ENCODE results near the gene ADH1A. TPM values are rescaled to one million over a fixed set of nuclear protein-coding genes. Genes with fewer than 3 reads are reported as not detected.

The ADH1A gene
- total and polyA plus RNA-seq, 9 of the 15 experiments (the other 6 are each of a cell fraction or from before 2014, with no cell fraction given), result not detected

DNA sequence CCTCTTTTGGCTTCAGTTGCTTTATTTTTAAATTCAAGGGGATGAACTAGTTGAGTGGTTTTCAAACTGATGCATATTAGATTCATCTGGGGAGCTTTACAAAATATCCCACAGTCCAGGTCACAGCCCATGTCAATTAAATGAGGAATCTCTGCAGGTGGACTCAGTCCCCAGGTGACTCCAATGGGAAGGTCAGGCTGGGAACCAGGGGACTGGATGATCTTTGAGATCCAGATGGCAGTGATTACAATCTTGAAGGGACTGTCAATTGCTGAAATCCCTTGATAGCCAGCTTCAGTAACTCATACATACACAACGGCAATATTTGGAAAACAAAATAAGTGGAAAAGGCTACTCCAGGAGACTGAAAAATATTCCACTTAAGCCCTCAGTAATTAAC lies 23.4 kb upstream of the ADH1A start (continued):
- TF ChIP-seq, protein P1, sequence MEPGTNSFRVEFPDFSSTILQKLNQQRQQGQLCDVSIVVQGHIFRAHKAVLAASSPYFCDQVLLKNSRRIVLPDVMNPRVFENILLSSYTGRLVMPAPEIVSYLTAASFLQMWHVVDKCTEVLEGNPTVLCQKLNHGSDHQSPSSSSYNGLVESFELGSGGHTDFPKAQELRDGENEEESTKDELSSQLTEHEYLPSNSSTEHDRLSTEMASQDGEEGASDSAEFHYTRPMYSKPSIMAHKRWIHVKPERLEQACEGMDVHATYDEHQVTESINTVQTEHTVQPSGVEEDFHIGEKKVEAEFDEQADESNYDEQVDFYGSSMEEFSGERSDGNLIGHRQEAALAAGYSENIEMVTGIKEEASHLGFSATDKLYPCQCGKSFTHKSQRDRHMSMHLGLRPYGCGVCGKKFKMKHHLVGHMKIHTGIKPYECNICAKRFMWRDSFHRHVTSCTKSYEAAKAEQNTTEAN (CRISPR knock-in tag; IDR thresholded peaks at IDR 0.05), result no peak
- no peak for TF ChIP-seq NFATC3 (IDR thresholded peaks at IDR 0.05)
- no peak for TF ChIP-seq EP400 (IDR thresholded peaks at IDR 0.05)
- no peak for TF ChIP-seq ZNF583 (CRISPR knock-in tag; IDR thresholded peaks at IDR 0.05)
- TF ChIP-seq RBBP5 (IDR thresholded peaks at IDR 0.05; ENCODE audit: borderline replicate concordance, insufficient read depth, low read length, poor library complexity, severe bottlenecking), result no peak

DNA sequence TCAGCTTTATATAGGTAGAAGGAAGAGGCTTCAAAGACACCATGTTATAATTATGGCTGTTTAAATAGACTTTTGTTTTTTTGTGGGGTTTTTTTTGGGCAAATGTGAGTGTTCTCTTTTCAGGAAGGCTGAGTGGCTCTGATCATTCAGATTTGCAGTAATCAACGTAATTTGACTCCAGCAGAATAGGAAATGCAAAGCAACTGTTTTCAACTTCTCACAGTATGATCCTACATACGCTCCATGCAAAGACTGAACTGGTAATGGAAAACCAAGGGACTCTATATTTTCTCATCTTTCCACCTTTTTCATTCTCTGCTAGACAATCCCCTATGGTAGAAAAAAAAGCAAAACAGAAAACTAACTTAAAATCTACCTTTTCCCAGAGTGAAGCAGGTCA lies 19.6 kb upstream of the ADH1A start:
- TF ChIP-seq, protein P2, sequence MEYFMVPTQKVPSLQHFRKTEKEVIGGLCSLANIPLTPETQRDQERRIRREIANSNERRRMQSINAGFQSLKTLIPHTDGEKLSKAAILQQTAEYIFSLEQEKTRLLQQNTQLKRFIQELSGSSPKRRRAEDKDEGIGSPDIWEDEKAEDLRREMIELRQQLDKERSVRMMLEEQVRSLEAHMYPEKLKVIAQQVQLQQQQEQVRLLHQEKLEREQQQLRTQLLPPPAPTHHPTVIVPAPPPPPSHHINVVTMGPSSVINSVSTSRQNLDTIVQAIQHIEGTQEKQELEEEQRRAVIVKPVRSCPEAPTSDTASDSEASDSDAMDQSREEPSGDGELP (CRISPR knock-in tag; IDR thresholded peaks at IDR 0.05; ENCODE audit: borderline replicate concordance), result no peak
- TF ChIP-seq ILF3 (IDR thresholded peaks at IDR 0.05; ENCODE audit: borderline replicate concordance), result no peak
- TF ChIP-seq SNIP1 (IDR thresholded peaks at IDR 0.05; ENCODE audit: low read depth), result no peak
- ATAC-seq, result no peak
- no peak overlapping the region for H3K4me2 ChIP-seq (ENCODE audit: insufficient read depth, low read length)
- H3K4me3 ChIP-seq, result no peak overlapping the region
- H3K9ac ChIP-seq (ENCODE audit: insufficient read depth in 1 of 2, low read depth in 2 of 2, low read length in 2 of 2), result no peak overlapping the region
- no peaks in the 10 kb centered on the region for H3K36me3 ChIP-seq (ENCODE audit: control insufficient read depth, insufficient read depth, low read length)
- intact Hi-C loops (cut with micrococcal nuclease), result no loop called here
- no peaks in the 10 kb centered on the region for H4K20me1 ChIP-seq (replicated peaks; ENCODE audit: control insufficient read depth, insufficient read depth, low read length)
- ChIA-PET POLR2A (no interaction called here), CTCF (ENCODE audit: low intra/inter-chr PET ratio) (no interaction called here)
- no peaks in the 10 kb centered on the region for H3K9me3 ChIP-seq (replicated peaks; ENCODE audit: control insufficient read depth, insufficient read depth, low read depth, low read length)
- H3K4me1 ChIP-seq (replicated peaks in 1 of 2; ENCODE audit: control insufficient read depth in 2 of 2, insufficient read depth in 2 of 2, low read length in 2 of 2), result no peaks in the 10 kb centered on the region
- no peak overlapping the region for H2AFZ ChIP-seq (ENCODE audit: low read depth, low read length)
- no peak for FAIRE-seq
- H3K27ac ChIP-seq (ENCODE audit: extremely low read depth, low read depth, low read length), result no peak overlapping the region
- H3K27me3 ChIP-seq (ENCODE audit: control insufficient read depth in 2 of 2, insufficient read depth in 2 of 2, low read length in 2 of 2), result no peaks in the 10 kb centered on the region
- DNase-seq (ENCODE audit: extremely low read depth in 1 of 4, low spot score in 3 of 4), result no peak
- H3K9me1 ChIP-seq (ENCODE audit: control insufficient read depth, insufficient read depth, low read length), result no peaks in the 10 kb centered on the region
- BruUV-seq (replicated peaks), result no TSS peak
- H3K79me2 ChIP-seq (ENCODE audit: control insufficient read depth, insufficient read depth, low read length), result no peaks in the 10 kb centered on the region
- 6% methylated on average over 2 of the region's 2 CpGs for WGBS (ENCODE audit: insufficient coverage, low coverage, missing lambda C conversion rate)
- in situ Hi-C loops (cut with MboI), result no loop called here
